GF-D8 (cell line): ENCODE measurements around the gene RASSF6.
"Not testable (repeated sequence)": the region's sequence is repeated elsewhere in the genome, so short reads cannot be mapped to it uniquely, and the experiment has no call there.

Experiments used
- DNase-seq: peaks from one replicate; lab custom pipeline; 2025; lab: John Stamatoyannopoulos, UW

The RASSF6 gene, protein sequence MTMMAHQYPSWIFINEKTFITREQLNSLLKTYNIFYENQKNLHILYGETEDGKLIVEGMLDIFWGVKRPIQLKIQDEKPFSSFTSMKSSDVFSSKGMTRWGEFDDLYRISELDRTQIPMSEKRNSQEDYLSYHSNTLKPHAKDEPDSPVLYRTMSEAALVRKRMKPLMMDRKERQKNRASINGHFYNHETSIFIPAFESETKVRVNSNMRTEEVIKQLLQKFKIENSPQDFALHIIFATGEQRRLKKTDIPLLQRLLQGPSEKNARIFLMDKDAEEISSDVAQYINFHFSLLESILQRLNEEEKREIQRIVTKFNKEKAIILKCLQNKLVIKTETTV

DNA sequence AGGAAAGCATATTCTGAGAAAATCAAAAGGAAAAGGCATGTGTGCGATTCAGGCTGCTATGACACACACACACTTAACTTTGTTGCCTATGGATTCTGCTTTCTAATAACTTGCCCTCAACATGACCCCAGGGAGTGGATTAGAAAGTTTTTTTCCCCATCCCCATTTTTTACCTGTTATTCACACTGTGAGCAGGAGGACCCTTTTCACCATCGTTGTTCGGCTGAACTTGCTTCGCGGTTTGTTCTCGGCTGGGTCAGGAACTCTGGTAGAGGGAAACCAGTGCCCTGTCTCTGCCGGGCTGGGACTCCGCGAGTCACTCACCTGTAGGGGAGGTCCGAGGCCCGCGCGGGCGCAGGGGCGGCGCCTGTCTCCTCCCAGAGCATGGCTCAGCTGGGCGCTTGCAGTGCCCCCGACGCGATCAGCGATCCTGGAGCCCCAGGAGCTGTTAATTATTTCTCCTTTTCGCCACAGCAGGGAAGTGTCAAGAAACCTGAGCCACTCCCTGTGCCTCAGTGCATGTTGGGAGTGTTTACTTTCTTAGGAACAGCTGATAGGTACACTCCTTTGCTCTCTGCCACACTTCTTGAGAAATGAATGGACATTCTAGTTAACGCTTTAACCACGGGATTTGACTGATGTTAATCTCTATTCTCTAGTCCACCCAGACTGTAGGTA lies at the start of gene RASSF6:
Gene RASSF6, minus strand, starts transcription at position 322 of the 678 bp plus-strand sequence. CDS start 8,641 bp downstream, outside the sequence.
- no peak for DNase-seq

DNA sequence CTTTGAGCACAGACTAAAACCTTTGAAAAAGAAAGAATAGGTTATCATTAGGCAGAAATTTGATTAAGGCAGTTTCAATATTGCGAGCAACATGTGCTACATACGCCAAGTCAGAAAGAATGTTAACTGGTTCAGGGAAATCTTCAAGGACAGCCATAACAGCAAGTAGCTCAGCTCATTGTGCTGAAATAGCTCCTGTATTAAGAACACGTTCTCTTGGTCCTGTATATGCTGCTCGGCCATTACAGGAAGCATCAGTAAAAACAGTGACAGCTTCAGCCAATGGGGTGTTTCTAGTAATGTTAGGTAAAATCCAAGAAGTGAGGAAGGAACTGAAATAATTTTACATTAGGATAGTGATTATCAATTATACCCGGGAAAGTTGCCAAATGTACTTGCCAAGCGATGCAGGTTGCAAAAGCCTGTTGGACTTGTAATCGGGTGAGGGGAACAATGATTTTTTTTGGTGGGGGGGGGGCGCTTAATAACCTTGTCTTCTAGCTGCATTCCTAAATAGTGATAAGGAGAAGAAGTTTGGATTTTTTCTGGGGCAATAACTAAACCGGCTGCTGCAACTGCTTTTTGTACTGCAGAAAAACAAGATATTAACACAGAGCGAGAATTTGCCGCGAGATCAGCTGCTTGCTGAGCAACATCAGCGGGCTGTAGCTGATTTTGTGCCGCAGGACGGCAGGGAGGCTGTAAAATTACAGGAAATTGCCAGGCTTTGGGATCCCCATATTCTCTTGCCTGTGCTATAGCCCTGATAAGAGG lies 49.4 kb upstream of the RASSF6 start:
- DNase-seq = no peak

DNA sequence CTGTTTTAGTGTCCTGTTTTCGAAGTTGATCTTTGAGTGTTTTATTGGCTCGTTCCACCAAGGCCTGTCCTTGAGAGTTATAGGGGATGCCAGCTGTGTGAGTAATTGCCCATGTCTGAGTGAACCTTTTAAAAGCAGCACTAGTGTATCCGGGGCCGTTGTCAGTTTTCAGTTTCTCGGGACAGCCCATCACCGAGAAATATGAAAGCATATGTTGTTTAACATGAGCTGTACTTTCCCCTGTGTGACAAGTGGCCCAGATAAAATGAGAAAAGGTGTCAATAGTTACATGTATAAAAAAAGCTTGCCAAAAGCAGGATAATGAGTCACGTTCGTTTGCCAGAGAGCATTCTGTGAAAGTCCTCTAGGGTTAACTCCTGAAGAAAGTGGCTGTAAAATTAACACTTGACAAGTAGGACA lies 48.6 kb upstream of the RASSF6 start:
- DNase-seq = no peak

DNA sequence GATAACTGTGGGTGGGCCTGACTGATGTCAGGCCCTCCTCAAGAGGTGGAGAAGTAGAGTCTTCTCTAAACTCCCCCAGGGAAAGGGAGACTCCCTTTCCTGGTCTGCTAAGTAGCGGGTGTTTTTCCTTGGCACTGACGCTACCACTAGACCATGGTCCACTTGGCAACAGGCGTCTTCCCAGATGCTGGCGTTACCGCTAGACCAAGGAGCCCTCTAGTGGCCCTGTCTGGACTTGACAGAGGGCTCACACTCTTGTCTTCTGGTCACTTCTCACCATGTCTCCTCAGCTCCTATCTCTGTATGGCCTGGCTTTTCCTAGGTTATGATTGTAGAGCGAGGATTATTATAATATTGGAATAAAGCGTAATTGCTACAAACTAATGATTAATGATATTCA lies 45.7 kb upstream of the RASSF6 start:
- DNase-seq = not testable (repeated sequence)

DNA sequence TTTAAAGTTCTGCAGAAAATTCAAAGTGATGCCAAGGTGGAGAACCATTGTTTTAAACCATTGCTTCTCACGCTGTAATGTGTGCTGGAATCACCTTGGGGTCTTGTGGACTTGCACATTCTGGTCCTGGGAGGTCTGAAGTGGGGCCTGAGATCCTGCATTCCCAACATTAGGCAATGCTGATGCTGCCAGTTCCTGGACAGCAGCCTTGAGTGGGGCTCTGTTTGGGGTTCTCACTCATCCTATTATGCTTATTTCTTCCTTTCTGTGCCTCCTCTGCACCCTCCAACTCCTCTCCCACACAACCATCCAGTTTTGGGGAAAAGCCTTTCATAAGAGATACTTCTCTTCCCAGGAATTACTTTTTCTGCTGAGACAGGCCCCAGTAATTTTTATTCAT lies 44.2 kb upstream of the RASSF6 start:
- DNase-seq = no peak

DNA sequence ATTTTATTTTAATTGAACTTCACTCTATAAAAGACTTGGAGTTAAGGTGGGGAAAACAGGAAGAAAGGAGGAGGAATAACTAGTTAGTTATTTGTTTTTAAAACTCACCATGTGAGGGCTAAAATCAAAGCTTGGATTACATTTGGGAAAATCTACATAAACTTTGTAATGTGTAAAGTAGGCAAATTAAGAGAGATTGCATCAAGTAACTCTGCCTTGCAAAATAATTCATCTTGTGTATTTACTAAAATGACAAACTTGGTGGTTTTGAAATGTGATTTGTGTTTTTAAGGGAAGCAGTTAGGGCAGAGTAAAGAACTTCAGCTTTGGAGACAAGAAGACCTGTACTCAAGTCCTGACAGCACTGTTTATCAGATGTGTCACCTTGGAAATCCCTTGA lies 43.3 kb upstream of the RASSF6 start:
- DNase-seq = no peak

DNA sequence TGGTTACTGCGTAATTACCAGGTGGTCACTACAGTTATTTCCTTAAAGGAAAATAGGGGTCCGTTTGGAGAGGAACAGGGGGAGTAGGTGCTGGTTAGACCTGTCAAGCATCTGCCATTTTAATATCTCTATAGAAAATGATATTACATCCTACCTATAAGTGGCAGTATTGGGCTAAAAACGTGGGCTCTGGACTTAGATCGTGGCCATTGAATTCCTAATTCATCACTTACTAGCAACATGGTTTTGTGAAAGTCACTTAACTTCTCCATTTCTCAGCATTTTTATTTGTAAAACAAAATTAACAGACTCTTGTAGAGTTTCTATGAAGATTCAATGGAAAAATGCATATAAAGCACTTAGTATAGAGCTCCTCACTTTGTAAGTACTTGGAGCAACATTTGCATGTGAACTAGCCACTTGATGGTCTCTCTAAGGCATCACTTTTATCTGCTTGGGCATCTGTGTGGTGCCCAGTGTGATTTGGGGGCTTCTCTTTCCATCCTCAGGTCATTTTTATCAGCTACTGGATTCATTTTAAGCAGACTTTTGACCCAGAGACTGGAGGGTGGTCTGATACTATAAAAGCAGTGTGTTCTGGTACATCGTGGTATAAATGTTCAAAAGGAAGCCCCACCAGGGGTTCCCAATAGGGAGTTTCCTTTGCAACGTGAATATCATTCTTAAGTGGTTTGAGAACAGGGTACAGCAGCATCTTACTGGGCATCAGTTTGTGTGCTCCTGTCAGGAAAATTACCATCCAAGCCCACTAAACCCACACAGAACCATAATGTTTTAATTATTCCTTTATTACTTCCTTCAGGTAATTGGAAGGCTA lies 42.7 kb upstream of the RASSF6 start:
- DNase-seq = peak; percentile 30

DNA sequence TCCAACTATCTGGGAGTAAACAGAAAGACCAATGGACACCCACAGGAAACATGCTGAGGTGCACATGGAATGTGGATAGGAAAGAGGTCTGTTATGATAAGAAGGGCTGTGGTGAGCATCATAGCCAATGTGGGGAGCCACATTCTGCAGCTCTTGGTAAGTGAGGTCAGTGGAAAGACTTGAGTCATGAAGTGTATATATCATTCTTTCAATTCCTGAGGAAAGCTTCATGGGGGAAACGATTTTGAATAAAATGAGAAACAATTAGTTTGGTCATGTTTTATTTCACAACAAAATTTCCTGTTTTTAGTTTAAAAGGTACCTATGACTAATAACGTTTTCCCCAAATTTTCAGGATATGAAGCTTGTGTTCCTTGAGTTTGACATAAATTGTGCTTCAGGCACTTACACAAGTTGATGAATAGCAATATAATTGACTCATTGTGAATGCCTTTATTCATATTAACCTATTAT lies 41.4 kb upstream of the RASSF6 start:
- no peak for DNase-seq

DNA sequence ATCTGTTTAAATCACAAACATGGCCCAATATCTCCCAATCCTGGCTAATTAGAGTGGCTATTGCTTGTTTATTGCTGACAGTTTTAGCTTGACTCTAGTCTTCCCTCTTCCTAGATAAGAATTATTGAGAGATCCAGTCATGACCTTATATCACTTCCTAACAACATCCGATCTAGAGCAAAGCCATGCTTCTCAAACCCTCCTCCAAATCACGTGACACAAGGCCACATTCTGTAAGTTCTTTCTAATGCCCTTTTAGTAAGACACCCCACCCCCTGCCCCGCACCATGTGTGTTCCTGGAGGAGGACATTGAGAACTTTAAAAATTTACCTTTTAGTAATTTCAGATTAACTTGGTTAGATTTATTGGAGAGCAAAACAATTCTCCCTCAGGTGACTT lies 40.6 kb upstream of the RASSF6 start:
- DNase-seq = no peak

DNA sequence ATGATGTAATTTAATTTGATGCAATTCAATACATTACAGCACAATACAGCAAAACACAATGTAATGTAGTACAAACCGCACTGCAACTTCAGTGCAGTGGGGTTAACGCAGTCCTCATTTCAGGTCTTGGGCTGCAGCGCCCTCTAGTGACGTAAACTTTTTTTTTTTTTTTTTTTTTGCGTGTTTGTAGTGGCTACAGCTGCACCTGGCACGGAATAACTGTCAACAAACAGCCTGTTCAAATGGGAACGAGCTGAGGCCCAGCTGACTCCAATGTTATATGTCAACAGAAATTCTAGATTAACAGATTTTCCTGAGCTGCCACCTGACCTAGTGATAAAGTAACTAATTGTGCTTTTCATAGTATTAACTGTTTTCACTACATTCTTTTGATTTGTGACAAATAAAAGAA lies 33.5 kb upstream of the RASSF6 start:
- DNase-seq = no peak

DNA sequence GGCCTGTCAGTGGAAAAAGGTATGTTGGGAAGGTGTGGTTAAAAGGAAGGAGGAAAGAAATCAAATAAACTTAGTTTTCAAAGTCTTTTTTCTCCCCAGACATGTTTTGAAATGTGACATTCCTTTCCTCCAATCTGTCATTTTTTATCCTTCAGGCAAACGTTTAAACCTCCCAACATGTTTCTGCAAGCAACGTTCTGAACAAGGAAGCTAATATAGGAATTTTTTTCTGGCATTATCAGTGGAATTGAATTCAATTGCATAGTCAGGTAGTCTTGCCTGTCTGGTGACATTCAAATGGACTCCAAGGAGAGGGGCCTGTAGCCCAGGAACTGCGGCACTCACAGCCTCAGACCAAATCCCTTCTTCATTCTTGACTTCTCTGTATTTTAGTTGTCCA lies 30.0 kb upstream of the RASSF6 start:
- DNase-seq = no peak

DNA sequence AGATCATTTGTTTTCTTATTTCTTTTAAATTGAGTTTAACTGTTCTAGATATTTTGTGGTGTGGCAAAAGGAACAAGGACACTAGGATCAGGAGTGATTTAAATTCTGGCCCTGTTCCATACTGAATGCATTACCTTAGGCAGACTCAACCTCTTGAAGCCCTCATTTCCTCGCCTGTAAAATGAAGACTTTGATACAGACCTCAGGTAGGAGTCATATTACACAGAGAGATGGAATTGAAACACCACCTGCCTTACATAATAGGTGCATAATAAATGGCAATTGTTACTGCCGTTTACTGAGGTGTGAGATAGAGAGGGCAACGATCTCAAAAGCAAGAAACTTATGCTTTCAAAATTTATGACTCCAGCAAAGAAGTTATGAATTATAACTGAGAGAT lies 28.2 kb upstream of the RASSF6 start:
- DNase-seq = no peak

DNA sequence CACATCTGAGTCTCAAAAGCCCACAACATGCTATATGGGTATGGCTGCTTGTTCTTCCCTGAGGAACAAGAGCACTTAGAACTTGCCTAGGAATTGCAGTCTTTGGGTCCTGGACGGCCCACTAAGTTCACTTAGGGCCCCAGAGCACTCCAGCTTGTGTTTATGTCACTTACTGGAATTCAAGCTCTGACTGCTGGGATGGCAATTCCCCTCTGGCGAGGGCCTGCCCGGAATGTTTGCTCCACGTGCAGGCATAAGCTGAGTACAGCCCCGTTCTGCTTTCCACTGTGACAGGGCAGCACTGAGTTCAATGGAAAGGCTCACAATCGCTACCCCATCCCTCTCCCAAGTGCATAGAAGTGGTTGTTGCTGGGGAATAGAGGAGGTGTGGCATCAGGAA lies 25.9 kb upstream of the RASSF6 start:
- no peak for DNase-seq

DNA sequence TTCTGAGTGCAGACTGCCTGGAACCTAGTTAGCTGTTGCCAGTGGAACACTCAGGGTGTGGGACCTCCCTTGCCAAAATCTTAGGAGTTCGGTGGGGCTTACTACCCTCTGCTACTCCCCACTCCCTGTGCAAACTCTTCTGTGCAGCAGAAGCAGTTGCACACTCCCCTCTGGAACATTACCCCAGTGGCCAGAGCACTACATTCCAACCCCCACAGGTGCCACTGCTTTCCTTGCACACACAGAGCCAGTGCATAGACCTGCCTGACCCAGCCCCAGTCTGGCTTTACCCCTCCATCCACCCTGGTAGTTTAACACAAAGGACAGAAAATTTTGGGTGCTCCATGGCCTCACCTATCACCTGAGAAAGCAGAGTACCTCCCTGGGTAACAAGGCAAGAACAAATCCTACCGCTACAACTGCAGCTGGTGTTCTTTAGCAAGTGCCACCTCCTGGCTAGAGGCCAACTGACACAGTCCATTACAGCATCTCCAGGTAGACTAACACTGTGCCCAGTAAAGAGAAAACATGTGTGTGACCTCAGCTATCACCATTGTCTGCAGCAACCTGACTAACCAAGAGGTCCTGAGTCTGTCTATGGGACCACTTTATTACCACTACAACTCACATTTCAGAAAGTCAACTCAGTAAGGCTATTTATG lies 11.5 kb upstream of the RASSF6 start:
- no peak for DNase-seq

DNA sequence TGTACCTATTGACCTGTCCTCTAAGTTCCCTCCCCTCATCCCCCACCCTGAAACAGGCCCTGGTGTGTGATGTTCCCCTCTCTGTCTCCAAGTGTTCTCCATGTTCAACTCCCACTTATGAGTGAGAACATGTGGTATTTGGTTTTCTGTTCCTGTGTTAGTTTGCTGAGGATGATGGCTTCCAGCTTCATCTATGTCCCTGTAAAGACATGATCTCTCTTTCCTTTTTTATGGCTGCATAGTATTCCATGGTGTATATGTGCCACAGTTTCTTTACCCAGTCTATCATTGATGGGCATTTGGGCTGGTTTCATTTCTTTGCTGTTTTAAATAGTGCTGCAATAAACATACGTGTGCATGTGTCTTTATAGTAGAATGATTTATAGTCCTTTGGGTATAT lies 8.6 kb upstream of the RASSF6 start:
- not testable (repeated sequence) for DNase-seq

DNA sequence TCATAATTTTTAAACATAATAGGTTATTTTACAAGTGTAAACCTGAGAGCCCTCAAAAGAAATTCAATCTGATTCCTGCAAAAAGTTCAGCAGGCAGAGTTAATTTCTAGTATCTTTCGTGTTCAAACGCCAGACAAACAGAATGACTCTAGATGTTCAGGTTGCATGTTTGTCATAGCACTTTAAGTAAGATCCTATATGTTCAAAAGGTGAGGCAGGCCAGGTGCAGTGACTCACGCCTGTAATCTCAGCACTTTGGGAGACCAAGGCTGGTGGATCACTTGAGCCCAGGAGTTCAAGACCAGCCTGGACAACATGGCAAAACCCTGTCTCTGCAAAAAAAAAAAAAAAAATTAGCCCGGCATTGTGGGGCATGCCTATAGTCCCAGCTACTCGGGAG lies 1.1 kb upstream of the RASSF6 start:
- DNase-seq = no peak

DNA sequence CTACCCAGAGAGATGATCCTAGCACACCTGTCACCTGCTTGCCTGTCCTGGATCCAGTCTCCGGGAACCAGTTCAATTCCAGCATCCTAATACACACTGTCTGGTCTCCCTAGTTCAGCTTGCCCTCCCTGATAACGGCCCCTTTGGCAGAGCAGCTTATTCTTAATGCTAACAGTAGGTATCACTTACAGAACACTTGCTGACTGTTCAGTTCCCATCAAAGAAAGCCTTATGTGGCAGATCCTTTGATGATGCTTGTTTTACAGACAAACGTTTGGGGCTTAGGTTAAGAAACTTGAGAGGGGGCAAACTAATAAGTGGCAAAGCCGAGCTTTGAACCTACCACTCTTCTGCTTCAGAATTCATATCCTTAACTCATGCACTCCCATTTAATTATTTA lies 890 bp downstream of the RASSF6 start:
- no peak for DNase-seq

DNA sequence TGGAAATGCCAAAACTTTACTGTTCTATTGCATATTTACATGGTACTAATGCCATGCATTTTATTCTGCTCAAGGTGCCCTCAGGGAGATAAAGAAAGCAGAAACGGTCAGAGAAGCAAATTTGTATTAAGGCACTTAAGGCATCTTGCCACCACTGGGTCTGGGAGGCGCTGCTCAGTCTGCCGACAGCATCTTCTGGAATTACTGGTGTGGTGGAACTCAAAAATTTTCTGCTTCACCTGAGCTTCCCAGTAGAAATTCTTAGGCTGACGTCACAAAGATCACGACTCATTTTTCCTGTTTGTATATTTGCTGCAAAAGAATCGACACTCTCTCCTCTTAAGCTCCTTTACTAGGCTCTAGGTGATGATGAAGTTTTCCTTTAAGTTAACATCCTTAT lies 3.0 kb downstream of the RASSF6 start:
- DNase-seq = no peak

DNA sequence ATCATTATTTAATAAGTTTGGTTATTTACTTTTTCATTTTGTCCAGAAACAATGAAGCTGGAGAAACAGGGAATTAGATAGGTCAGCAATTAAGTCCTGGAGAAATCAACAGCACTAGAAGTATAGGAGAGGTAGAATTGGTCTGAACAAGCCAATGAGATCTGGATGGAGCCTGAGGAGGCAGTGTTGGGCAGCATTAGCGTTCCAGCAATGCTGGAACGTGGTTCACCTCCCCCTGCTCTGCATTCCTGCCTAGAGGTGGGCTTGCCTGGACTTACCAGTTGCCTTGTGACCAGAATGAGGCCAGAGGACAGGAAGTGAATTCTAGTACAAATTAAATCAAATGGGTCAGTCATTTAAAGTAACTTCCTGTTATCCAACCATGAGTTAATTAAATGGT lies 4.6 kb downstream of the RASSF6 start:
- no peak for DNase-seq

DNA sequence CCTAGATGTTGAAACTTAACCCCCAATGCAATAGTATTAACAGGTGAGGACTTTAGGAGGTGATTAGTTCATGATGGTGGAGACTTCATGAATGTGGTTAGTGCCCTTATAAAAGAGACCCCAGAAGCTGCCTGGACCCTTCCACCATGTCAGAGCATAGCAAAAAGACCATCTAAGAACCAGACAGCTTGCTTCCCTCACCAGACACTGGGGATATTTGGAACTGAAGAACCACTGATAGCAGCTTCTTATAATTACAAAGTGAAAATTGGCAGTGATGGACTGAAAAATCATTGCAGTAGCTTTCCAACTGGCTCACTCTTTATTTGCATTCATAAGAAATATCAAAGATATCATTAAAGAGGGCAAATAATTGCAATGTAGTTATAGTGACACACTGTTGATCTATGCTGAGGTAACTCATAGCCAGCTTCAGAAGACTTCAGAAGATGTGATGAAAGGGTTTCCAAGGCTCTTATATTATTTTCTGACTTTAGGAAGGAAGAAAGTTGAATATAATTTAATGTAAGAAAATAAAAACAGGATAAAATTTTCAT lies 5.8 kb downstream of the RASSF6 start:
- no peak for DNase-seq

DNA sequence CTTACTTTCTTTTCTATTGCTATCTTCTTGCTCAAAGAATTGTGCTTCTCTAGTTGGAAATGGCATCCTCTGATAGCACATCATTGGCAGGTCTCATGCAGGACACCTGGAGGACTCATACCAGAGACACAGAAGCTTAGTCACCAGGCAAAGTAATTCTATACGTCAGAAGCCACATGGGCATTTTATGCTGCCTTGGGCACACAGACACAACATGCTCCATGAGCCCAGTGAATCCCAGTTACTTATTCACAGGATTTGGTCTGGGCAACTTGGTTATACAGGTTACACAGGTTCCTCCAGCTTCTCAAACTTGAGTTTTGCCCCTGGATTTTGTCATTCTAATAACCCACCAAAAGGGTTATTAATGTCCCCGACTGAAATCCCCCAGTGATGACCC lies 7.1 kb downstream of the RASSF6 start:
- no peak for DNase-seq
